SHP77 treated with DMSO at 0.1 percent for 48 hours (cell line): ENCODE measurements around the gene SLC41A3.
"Not testable (repeated sequence)": the region's sequence is repeated elsewhere in the genome, so short reads cannot be mapped to it uniquely, and the experiment has no call there.

ENCODE experiments used
- DNase-seq: peaks from one replicate; lab custom pipeline; 2025; lab: John Stamatoyannopoulos, UW

The SLC41A3 gene

DNA sequence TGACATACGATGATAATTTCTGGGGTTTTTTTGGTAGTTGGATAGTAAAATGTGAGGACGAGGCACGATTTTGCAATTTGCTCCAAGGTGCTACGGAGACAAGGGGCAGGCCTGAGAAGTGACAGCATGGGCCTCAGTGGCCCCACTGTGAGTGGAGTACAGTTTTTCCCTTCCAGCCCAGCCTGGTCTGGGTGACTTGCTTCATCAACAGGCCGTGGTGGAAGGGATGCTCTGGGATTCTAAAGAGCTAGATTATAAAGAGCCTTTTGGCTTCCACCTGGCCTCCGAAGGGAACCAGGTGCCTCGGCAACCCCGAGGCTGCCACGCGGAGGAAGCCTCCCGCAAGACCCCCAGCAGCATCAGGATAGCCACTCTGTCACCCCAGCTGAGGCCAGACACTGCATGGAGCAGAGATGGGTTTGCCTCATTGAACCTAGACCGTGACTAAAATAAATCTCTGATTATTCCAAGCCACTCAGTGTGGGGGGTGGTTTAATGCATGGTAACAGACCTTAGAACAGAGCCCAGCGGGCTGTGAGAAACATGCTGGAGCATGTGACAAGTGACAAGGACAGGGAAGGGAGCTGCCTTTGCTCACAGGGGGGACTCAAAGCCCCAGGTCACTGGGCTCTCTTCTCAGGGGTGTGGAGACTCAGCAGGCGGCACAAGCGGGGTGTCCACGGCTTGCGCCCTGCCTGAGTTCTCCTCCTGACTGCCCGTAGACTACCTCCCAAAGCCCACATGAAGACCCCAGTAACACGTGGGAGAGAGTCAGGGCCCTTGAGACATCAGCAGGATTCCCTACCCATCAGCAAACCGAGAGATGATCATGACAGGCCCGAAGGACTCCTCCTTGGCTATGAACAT is 22.6 kb upstream of the SLC41A3 start:
- DNase-seq = no peak

DNA sequence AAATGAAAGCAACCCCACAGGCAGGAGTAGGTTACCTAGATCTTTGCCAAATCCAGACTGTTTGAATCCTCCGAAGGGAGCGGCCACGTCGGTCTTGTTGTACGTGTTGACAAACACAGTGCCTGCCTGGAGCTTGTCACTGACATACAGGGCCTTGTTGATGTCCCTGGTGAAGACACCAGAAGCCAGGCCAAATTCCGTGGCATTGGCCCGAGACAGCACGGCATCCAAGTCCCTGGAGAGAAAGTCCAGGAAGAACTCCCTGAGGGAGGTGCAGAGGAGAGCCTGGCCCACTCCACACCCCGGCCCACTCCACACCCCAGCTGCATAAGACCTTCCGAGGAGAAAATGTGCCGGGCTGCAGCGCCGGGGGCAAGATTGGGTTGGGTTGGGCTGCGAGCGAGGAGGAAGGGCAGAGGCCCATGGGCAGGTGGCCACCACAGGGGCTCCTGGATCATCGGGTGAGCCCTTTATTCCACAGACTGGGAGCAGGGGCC is 21.8 kb upstream of the SLC41A3 start:
- no peak for DNase-seq

DNA sequence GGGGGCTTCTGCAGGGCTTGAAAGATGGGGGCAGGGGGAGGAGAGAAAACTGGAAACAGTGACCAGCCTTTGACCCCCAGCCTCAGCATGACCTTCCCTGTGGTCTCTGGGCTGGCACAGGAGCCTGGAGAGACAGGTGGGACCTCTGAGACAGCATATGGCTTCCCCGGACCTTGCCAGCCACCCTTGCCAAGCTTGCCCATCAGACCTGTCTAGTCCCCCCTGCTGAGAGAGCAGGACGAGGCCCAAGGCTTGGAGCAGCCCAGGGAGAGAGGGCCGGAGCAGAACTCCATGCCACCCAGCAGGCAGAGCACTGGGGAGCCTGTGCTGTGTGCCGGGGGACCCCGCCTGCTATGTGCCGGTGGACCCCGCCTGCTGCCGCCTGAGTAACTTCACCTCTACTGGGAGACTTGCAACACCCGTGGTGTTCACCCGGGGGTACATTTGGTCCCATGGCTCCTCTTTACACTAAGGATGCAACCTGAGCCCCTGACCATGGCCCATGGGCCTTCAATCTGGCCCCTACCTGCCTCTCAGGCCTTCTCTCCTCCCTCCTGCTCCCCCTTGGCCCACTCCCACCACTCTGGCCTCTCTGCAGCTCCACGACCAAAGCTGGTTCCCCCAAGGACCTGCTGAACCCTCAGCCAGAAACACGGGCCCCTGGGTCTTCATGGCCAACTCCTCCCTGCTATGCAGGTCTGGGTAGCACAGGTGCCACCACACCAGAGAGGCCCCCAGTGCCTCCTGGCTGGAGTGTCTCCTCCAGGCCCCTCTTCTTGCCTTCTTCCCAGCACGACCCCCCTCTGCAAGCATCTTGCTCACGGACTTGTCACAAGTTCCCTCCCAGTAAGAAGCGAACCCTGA is 21.1 kb upstream of the SLC41A3 start:
- no peak for DNase-seq

DNA sequence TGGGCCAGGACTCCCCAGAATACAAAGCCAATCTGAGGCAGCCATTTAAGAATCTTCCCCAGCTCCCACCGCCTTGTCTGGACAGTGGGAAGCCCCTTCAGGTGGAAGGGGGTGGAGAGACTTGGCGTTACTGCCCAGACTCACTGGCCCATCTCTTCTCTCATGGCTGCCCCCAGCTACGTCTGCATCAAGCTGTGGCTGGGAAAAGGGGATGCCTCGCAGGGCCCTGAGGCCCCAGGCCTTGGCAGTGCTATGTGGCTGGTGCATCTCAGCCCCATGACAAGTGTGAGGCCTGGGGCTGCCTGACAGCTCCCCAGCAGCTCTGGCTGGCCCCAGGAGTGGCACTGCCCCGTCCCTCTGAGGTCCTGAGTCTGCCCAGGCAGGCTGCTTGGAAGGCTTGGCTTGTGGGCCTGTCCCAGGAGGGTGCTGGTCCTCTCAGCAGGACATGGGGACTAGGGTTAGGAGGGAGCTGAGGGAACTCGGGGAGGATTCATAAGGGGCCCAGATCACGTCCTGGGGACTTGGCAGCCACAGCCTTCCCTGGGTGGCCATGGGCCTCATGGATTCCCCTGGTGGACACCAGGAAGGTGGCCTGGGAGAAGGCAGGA is 20.2 kb upstream of the SLC41A3 start:
- DNase-seq = no peak

DNA sequence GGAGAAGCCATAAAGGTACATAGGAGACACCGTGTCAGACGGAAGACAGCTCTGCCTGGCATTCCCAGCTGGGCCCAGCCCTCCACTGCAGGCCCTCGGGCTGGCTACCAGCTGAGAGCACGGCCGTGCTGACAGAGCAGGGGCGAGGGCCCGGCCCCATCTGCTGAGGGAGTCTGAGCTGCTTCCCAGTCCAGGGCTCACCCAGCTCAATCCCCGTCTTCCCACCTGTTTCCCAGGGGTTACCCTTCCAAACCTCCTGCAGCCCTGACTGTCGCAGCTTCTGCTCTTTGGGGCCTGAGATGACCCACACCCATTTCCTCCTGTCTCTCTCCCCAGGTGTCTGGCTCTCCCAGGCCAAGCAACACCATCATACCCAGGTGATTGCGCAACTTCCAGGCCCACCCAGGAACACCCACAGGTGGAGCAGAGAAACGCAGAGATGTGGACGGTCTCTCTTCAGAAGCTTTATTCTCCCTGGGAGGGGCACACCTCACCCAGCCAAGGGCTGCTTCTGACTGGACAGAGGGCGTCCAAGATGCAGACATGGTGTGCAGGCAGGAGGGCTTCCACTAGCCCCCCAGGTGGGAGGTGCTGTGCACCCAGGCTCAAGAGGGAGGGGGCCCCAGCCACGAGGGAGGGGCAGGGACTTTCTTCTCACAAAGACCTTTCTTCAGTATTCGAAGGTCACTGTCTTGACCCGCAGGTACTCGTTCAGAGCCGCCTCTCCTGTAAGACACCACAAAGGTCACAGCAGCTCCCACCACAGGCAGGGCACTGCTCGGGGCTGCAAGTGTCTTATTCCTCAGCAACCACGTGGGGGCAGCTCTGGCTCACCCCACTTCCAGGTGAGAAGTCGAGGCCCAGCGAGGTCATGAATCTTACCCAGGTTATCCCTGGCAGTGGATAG is 19.4 kb upstream of the SLC41A3 start:
- no peak for DNase-seq

DNA sequence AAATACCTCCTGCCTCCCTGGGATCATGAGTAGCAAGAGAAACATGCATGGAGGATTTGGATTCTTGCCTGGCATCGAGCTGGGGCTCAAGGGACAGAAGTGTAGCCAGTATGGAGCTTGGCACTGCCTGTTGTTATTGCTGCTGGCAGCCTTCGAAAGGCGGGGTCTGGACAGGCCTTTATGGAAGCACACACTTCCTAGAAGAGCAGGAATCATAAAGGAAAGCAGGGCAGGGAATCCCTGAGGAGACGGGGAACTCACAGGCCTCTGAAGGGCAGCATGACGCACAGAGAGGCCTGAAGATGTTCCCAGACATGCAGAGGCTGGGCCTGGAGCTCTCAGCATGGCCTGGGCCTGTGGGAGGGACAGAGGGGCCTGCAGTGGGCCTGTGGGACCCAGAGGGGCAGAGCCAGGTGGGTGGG is 18.6 kb upstream of the SLC41A3 start:
- no peak for DNase-seq

DNA sequence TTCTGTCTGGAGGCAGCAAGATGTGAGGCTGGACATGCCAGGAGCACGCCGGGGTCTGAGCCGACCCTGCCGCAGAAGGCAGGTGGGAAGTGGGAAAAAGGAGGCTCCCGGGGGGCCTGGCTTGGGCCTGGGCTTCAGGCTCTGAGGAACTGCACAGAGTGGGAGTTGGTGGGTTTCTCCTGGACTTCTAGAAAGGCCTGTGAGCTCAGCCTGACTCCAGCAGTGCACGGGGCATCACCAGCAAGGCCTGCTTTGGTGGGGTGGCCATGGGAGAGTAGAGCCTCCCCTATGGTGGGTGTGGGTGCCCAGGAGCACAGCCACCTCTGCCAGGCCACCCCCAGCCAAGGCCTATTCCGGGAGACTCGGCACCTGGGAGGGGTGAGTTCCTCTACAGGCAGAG is 18.1 kb upstream of the SLC41A3 start:
- no peak for DNase-seq

DNA sequence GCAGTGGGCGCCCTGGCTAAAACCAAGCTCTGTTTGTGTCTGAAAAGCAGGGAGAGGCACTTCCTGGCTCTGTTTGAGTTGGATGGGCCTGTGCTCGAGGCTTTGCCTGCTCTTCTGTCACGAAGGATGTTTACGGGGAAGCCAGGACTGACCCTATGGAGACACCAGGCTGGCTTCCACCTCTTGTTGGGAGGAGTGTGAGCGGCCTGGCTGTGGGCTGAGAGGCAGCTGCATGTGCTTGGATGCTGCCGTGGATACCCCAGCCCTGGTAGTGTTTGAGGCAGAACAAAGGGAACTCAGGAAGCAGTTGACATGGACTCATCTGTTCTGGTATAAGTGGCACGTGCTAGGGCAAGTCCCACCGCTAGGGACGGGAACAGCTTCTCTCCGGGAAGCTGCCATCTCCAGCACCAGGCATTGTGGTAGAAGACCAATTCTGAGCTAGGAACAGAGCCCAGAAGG is 17.6 kb upstream of the SLC41A3 start:
- no peak for DNase-seq

DNA sequence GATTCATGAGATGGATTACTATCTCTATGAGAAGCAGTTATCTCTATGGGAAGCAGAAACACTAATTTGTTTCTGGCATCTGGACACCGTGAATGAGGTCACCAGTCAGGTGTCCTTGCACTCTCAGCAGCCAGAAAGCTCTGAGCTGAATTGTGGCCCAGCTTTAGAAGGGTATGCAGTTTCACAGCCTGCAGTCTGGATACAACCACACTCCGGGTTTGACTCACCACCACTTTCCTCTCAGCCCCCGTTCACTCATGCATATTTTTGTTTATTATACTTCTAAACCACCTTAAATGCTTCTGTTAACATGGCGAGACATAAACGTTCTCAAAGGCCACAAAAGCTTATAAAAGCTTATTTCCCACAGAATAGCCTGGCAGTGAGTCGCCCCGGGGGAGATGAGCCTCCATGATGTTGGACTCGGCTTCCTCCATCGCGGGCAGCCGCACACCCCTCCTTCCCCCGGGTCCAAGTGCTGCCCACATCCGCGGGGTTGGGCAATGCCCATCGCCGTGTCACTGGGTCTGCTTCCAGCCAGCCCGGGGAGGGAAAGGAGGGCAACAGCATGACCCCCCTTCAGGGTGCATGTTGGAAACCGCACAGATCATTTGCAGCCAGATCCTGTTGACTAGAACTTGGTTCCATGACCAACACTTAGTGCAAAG is 16.8 kb upstream of the SLC41A3 start:
- DNase-seq = no peak

DNA sequence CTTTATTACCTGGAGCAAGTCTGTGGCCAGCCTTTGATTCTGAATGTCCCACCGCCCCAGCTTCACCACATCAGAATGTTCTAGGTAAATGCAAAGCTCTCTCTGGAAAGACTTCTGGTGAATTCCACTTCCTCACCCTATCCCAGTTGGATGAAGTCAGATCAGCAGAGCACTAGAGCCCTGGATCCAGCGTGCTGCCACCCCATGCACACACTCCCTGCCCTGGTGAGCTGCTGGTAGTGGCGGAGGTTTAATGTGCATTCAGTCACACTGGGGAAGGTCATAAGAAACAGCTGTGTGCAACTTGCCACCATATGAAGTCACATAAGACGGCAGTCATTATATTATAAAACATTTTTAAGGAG is 16.3 kb upstream of the SLC41A3 start:
- DNase-seq = no peak

DNA sequence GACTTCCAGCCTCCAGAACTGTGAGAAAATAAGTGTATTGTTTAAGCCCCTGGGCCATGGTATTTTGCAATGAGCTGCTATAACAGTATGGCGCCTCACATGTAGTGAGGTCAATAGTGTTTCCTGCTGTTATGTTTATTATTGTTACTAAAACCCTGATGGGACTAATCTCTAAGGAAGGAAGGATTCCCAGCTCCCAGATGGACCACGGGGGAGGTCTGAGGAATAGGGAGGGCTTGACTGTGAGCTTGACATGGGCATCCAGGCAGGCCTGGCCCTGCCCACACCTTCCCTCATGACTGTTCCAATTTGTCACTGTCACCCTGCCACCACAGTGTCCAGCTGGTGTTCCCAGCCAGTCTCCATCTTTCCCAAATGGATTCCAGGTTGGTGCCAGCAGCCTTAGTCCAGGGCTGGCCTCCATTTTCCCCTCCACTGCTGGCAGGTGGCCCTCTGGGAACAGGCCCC is 14.5 kb upstream of the SLC41A3 start:
- no peak for DNase-seq

DNA sequence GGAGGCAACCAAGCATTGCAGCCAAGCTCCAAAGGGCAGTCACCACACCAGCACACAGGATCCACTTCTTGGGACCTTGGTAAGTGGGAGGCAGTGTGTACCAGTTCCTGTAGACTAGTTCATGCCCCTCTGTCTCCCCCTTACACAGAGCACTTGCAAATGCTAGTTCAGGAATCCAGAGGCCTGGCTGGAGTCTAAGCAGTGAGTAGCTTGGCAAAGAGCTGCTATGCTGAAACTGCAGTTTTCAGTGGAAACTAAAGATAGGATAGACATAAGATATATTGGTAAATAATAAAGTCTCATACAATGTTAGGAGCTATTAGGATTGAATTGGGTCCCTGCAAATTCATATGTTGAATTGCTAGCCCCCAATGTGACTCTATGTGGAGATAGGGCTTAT is 13.9 kb upstream of the SLC41A3 start:
- DNase-seq = no peak

DNA sequence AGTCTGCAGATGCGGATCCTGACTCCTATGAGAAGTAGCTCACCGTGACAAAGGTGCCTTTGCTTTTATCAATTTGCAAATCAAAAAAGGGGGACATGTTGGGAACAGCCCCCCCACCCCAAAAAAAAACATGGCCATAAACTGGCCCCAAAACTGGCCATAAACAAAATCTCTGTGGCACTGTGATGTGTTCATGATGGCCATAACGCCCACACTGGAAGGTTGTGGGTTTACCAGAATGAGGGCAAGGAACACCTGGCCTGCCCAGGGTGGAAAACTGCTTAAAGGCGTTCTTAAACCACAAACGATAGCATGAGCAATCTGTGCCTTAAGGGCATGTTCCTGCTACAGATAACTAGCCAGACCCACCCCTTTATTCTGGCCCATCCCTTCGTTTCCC is 12.3 kb upstream of the SLC41A3 start:
- not testable (repeated sequence) for DNase-seq

DNA sequence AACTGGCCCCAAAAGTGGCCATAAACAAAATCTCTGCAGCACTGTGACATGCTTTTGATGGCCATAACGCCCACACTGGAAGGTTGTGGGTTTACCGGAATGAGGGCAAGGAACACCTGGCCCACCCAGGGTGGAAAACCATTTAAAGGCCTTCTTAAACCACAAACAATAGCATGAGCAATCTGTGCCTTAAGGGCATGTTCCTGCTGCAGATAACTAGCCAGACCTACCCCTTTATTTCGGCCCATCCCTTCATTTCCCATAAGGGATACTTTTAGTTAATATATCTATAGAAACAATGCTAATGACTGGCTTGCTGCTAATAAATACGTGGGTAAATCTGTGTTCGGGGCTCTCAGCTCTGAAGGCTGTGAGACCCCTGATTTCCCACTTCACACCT is 8.2 kb upstream of the SLC41A3 start:
- DNase-seq = not testable (repeated sequence)

DNA sequence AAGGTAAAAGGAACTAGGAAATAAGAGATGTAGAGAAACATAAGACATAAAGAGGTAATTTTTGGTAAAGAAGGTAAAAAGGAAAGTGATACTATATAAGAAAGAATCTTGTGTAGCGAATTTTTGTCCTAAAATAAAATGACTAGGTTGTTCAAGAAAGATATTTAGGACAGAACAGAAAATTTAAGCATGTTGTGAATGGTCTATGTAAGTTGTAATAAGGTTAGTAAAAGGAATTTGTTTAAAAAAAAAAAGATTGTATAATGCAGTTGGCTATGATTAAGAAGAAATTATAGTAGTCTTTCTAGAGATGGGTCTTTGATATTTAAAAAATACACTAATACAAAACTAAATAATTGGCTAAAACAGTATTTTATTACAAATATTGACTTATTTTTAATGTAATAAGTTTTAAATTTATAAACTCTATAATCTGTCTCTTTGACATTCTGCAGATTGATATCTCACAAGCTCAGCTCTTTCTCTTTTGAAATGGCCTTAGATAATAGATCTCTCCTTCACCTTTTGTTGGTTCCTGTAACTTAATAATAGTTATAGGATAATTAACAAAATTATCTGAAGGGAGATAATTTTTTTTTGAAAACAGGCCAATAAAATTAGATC is 3.7 kb upstream of the SLC41A3 start:
- no peak for DNase-seq

DNA sequence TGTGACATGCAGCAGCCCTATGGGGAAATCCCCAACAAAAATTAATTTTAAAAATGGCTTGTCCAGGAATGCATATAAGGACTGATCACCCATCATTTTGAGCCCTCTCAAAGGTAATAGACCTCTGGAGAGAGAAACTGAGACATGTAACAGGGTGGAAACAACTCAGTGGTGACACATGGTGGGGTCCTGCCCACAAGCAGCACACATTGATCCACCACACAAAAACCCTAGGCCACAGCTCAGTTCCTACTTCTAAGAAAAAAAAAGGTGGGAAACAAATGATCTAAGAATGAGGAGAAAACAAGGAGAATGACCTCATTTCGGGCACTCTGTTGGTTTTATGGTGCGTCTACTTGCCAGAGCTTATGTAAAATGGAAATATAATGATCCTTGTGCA is 1.9 kb upstream of the SLC41A3 start:
- DNase-seq = no peak

DNA sequence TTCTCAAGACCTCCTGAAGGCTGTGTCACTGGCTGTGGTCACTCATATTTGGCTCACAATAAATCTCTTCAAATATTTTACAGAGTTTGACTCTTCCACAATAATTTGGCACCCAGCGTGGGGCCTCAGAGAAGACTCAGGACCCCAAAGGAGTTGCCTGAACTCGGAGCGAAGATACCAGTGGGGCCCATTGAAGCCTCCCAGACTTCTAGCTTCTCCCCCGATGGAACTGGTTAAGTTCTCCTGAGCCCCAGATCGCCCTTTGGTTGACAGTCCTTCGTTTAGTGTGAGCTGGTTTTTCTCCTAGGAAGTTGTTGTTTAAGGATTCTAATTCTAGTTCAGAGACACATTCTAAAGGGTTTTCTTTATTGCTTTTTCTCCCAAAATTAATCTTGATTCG is 1.4 kb upstream of the SLC41A3 start:
- DNase-seq = no peak

DNA sequence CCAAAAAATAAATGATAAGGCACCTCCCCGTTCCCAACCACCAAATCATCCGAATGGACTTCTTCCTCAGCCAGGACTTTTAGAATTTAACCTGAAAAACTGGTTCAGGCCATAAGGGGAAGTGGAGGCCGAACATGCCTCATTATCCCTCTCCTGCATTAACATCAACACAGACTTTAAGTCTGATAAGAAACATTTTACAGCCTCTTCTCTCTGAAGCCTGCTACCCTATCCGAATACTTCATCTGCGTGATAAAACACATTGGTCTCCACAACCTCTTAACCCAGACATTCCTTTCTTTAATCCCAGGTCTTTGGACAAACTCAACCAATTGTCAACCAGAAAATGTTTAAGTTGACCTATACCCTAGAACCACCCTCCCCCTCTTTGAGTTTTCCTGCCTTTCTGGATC is 850 bp upstream of the SLC41A3 start:
- DNase-seq = no peak

DNA sequence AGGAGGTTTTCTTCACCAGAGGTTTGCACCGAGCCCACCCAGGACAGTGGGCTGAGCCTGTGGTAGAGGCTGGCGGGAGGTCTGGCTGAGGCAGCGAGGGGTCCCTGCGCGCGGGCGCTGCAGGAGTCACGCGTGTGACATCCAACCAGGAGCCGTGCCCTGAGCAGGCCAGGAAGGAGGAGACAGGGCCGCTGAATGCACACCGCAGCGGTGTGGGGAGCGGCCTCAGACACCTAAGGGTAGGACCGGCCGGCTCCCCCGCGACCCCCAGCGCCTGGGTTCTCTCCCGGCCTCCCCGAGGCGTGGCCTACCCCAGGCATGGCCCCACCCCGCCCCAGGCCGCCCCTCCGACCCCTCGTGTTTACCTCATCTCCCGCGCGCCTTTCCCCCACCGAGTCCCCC is 412 bp downstream of the SLC41A3 start:
- DNase-seq = no peak

DNA sequence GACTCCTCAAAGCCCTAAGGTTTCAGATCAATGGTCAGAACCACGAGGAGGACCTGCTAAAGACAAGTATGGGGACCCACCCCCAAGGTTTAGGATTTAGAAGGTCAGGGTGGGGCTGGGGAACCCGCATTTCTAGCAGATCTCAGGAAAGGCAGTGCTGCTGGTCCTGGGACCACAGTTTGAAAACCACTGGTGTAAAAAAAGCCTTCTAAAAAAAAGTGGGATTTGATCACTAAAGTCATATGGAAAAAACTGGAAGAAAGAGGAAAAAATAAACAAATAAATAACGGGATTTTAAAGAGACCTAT is 832 bp downstream of the SLC41A3 start:
- DNase-seq = no peak
